UCSD-AML1 (cell line): ENCODE measurements around the gene PSG6.
"Not testable (repeated sequence)": the region's sequence is repeated elsewhere in the genome, so short reads cannot be mapped to it uniquely, and the experiment has no call there.

Source experiments
- DNase-seq: peaks from one replicate; lab custom pipeline; 2025; ENCODE audit not compliant: unreplicated experiment; lab: John Stamatoyannopoulos, UW

Gene PSG6

DNA sequence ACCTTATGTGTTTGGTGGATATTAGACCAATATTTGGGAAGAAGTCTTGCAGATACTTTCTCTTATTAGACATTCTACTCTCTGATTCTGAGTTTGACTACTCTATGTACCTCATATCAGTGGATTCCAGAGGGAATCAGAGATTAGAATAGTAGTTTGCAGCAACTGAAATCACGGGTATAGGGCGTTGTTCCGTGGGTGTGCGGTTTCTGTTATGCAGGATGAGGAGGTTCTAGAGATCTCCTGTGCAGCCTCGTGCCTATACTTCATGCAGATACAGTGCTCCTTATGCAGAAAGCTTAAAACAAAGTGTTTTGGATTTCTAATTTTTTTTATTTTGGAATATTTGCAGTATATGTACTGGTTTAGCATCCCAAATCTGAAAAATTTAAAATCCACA is 6.0 kb downstream of the PSG6 start:
- DNase-seq, result not testable (repeated sequence)

GRCh38 chr19:42906162-42906561 is 11.5 kb downstream of the PSG6 start:
- DNase-seq, result not testable (repeated sequence)

DNA sequence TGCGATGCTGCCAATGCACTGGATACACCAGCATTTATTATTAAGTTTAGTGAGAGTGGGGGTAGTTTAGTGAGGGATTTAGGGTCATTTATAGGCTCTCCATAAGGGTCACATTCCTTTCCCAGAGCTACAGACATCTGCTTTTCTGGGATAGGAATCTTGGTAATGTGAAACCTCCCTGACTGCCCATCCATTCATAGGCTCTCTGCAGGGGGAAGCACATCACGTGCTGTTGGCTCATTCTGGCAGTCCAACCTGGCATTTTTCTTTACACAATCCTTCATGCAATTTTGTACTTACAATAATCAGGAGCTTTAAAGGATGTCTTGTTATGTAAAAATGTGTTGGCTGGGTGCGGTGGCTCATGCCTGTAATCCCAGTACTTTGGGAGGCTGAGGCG is 17.1 kb downstream of the PSG6 start:
- not testable (repeated sequence) for DNase-seq

GRCh38 chr19:42899674-42900073 is 18.0 kb downstream of the PSG6 start:
- DNase-seq, result not testable (repeated sequence)

DNA sequence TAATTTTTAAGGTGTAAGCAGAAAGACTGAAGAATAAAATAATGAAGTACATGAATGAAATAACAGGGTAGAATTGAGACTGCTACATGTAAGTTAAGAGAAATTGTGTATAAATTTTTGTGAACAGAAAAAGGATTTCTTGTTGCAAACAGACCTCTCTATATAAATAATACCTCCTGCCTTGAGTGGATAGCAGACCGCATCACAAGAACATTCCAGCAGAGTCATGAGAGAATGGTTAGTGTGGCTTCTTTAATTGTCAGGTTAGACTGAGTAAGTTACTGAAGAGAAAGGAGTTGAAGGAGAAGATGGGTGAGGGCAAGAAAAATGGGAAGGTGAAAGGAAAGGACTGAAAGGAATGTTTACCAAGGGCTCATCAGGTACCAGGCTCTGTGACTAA is 18.6 kb downstream of the PSG6 start:
- not testable (repeated sequence) for DNase-seq

- DNase-seq, result not testable (repeated sequence)
Observed at GRCh38 chr19:42898656-42899055, 19.0 kb downstream of the PSG6 start.

- not testable (repeated sequence) for DNase-seq
Observed at GRCh38 chr19:42897729-42898128, 20.0 kb downstream of the PSG6 start.

DNA sequence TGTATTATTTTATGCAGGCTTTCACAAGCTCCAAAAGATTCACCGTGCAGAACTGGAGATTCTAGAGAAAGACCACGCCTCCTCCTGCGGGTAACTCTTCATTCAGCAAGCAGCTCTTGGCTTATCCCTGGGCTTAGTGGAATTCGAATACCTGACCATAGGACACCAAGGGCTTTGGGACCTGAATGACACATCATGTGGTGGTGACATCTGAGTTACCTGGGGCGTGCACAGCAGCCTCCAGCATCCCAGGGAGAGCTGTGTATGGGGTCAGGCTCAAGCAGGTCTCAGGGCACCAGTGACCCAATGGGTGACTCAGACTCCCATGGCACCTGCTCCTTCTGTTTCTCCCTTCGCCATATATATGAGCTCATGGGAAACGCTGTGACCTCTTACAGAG is 27.2 kb downstream of the PSG6 start:
- not testable (repeated sequence) for DNase-seq

DNA sequence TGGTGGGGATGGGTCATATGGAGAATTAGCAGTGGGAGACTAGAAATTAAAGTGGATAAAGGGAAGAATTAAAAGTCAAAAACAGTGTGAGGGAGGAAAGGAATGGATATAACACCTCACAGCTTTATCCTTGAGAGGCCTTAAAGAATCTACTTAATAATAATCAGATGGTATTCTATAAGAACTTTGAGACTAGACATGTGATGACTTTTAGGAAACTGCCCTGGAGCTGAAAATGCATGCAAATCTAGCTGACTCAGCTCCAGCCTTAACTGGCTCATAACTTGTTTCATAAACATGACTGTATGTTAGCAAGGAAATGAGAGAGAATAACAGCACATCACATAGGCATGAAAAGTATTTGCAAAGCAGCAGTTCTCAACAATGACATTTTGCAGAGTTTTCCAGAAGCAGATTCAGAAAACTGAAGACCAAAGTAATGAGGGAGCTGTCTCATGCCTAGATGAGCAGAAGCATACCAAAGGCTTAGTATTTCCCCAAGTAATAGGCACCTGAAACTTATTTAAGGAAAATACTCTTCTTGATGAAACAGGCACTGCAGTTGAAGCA is 29.7 kb downstream of the PSG6 start:
- DNase-seq, result not testable (repeated sequence)

- DNase-seq, result not testable (repeated sequence)
Observed at GRCh38 chr19:42882730-42883129, 35.0 kb downstream of the PSG6 start.

- not testable (repeated sequence) for DNase-seq
Observed at GRCh38 chr19:42882010-42882409, 35.7 kb downstream of the PSG6 start.

- DNase-seq, result not testable (repeated sequence)
Observed at GRCh38 chr19:42881279-42881678, 36.4 kb downstream of the PSG6 start.

GRCh38 chr19:42880621-42881020 is 37.1 kb downstream of the PSG6 start:
- not testable (repeated sequence) for DNase-seq

DNA sequence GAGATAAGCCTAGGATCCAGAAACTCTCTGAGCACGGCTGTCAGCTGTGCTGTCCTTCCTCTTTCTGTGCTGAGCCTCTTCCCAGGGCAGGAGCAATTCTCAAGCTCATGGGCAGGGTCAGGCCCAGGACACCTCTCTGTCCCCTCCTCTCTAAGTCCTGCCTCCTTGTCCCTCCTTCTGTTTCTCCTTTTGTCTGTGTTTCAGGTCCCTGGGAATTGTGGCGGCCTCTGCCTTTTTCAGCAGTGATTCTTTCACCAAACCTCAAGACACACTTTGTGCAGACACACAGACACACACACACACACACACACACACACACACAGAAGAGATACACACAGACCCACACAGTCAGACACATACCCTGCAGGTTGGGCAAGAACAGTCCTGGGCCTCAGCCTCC is 38.1 kb downstream of the PSG6 start, which contains the start of gene PSG1:
Gene PSG1 (minus strand): TSS at position 101 of the 400 bp plus-strand sequence. CDS start 132 bp downstream, outside the sequence.
- no peak for DNase-seq

GRCh38 chr19:42876596-42876995 is 41.1 kb downstream of the PSG6 start:
- not testable (repeated sequence) for DNase-seq

- not testable (repeated sequence) for DNase-seq
Observed at GRCh38 chr19:42875881-42876280, 41.8 kb downstream of the PSG6 start.

DNA sequence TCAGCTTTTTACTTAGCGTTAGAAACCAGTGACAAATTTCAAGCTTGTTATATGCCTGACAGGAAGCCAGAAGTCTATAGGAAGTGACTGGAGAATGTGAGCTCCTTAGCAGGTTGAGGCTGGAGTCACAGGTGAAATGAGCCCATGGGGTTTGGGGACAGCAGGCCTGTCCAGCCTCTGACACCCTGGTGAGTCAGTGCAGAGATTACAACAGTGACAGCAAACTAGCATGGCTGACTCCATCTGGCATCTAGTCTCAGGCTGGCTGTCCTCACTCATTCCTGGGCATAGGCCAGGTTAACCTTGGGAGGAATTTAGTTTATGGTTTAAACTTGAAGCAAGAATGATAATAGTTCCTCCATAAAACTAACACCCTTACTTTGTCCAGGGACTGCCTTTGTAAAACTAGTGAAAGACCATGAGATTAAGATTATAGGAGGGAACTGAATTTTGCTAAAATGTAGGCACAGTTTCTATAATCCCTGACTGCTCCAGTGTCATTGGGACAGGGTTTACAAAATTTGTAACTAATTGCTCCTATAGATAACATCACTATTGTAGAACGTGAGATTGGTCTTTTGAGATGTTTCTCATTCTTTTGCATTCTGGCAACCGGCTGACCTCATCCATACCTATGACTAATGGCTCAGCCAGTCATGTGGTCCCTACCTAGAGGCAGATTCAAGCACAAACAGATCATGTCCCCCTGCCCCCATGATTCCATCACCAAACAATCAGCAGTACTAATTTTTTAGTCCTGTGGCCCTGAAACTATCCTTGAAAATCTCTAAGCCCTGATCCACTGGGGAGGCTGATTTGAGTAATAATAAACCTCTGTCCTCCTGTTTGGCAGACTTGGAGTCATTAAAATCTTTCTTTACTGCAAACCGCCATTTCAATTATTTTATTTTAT is 42.5 kb downstream of the PSG6 start:
- DNase-seq, result not testable (repeated sequence)

GRCh38 chr19:42874136-42874535 is 43.6 kb downstream of the PSG6 start:
- DNase-seq, result not testable (repeated sequence)

- DNase-seq, result no peak
Observed at GRCh38 chr19:42872608-42873007, 45.1 kb downstream of the PSG6 start.

DNA sequence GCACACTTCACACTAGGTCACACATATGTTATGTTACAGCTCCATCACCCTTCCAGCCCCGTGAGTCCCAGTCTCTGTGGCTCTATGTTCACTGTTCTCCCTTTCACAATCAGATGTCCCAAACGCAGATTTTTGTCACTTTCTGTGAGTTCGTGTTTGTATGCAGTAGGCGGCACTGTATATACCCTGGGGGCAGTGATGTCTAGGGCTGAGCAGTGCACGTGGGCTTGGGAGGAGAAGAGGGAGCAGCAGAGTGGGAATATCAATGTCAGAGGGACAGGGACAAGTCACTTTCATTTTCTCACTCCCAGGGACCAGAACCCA is 60.2 kb downstream of the PSG6 start:
- DNase-seq, result no peak

- DNase-seq, result not testable (repeated sequence)
Observed at GRCh38 chr19:42856866-42857543, 60.7 kb downstream of the PSG6 start.

GRCh38 chr19:42854745-42855144 is 62.9 kb downstream of the PSG6 start:
- DNase-seq, result not testable (repeated sequence)
